Endothelial cell of hepatic sinusoid (primary cell): Measurements from ENCODE around the gene FGD6.
"Not testable (repeated sequence)": the region's sequence is repeated elsewhere in the genome, so short reads cannot be mapped to it uniquely, and the experiment has no call there.

Source experiments
- in situ Hi-C: cut with HindIII; loops from 2 replicates; pipeline ENCODE4 v1.10.0; 2017; ENCODE audit warnings: low sequenced_read_pairs

The FGD6 gene

GRCh38 chr12:95235621-95236020, 18.4 kb upstream of the FGD6 start:
- in situ Hi-C loops = not testable (repeated sequence)

DNA sequence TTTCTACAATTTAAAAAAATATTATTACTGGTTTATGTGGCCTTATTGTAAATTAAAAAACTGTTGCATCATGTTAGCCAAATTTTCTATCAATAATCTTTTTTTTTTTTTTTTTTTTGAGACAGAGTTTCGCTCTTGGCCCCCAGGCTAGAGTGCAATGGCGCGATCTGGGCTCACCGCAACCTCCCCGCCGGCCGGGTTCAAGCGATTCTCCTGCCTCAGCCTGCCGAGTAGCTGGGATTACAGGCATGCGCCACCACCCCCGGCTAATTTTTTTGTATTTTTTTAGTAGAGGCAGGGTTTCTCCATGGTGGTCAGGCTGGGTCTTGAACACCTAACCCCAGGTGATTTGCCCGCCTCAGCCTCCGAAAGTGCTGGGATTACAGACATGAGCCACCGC, 16.9 kb upstream of the FGD6 start:
- in situ Hi-C loops = not testable (repeated sequence)

- in situ Hi-C loops = no loop called here
Observed at GRCh38 chr12:95231190-95231589, 13.9 kb upstream of the FGD6 start.

DNA sequence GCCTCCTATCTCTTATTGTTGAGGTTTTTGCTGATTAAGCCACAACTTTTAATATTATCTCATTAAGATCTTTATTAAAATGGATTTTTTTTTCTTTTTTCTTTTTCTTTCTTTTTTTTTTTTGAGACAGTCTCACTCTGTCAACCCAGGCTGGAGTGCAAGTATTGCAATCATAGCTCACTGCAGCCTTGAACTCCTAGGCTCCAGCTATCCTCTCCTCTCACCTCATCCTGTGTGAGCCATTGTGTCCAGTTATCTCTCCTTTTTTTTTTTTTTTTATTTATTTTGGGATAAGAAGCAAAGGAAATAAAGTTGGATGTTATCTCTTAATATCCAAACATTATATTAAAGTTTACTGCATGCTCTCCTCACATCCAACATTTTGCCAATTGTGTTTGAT, 13.0 kb upstream of the FGD6 start:
- in situ Hi-C loops = no loop called here

GRCh38 chr12:95229636-95230035, 12.4 kb upstream of the FGD6 start:
- in situ Hi-C loops = no loop called here

GRCh38 chr12:95228617-95229016, 11.3 kb upstream of the FGD6 start:
- in situ Hi-C loops = no loop called here

DNA sequence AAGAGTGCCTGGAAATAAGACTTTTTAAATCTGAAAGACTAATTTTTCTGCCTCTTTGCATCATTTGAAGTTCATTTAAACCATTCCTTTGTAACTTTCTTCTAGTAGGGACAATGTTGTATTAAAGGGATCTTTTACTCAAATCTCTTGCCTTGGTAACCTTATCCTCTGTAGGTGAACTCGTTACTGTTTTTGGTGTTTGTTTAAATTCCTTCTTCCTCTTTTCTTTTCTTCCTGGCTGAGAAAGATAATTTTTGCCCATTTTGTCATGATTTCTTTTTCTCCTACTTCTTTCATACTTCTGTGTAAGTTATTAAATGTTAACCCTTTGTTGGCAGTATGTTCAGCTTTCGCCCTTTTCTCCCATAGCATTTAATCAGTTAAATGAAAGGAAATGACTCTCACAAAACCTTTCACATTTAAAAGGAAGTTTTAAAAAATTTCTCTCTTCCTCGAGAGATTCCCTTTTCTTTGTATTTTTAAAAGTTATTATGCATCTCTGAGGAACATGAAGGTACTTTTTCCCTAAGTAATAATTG, 10.6 kb upstream of the FGD6 start:
- in situ Hi-C loops = no loop called here

GRCh38 chr12:95225645-95226212, 8.5 kb upstream of the FGD6 start:
- in situ Hi-C loops = no loop called here

- in situ Hi-C loops = loop anchor here (5.0 kb wide), 1 partner anchor 118 kb away; no protein-coding TSS in a partner anchor
Observed at GRCh38 chr12:95224202-95225170, 7.2 kb upstream of the FGD6 start.

DNA sequence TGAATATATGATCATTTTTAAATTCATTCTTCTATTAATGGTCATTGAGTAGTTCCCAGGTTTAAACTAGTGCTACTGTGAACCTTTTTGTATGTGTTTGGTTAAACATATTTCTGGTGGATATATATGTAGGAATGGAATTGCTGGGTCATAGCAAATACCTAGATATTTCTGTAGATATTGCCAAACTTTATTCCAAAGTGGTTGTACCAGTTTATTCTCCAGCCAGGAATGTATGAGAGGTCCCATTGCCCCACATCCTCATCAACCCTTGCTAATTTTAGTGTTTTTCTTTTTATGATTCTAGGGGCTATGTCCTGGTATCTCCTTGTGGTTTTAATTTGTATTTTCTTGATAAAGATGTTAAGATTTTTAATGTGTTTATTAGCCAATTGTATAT, 3.5 kb upstream of the FGD6 start:
- in situ Hi-C loops = loop anchor here (5.0 kb wide), 1 partner anchor 122 kb away; no protein-coding TSS in a partner anchor

GRCh38 chr12:95220190-95220589, 2.9 kb upstream of the FGD6 start:
- in situ Hi-C loops = loop anchor here (5.0 kb wide), 1 partner anchor 122 kb away; no protein-coding TSS in a partner anchor

- in situ Hi-C loops = no loop called here
Observed at GRCh38 chr12:95218150-95219133, 1.2 kb upstream of the FGD6 start.

GRCh38 chr12:95216711-95217376, 423 bp downstream of the FGD6 start:
- in situ Hi-C loops = no loop called here

DNA sequence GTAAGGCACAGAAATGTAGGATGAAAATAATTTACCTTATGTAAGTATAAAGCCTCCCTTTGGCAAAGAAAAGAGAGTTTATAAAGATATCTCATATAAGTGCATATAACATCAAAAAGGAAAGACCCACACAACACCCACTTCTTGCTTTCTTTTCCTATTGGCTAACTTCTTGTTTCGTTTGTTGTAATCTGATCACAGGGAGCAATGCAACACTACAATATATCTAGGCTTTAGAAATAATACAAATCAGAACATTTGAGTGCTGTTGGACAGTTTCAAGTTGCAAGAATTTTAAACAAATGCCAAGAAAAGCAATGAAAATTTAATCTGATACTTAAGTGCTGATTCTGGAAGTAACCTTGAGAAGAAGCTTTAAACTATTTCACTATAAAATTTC, 1.3 kb downstream of the FGD6 start:
- in situ Hi-C loops = no loop called here

DNA sequence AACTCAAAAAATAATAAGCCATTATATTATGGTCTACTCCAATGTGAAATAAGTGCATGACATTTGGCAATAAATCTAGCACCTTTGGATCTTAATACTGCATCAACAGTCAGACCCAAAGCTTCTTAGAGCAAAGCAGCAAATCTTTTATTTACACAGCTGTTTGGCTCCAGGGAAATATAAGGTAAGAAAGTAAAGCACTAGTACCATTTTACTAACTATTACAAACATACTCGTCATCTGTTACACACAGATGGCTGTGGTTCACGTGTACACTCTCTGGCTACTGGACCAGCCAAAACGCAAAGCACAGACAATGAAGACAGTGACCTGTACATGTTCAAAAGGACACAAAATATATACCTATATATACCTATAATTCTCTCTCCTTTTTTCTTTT, 2.8 kb downstream of the FGD6 start:
- in situ Hi-C loops = no loop called here

DNA sequence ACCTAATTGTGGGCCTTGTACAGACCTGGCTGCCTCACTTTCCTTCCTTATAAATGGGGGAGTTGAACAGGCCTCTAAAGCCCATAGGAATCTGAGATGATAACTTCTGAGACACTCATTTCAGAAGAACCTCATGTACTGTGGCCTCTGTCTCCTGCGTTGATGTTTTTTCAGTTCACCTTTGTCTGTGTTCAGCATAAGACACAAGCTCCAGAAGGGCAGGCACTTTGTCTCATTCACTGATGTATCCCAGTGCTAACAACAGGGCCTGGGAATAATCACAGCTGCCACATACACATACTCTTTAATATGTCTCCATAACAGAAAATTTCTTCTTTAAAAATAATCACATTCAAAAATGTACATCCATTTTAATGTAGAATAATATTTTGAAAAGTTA, 3.3 kb downstream of the FGD6 start:
- in situ Hi-C loops = no loop called here

- in situ Hi-C loops = no loop called here
Observed at GRCh38 chr12:95213119-95213518, 4.1 kb downstream of the FGD6 start.

DNA sequence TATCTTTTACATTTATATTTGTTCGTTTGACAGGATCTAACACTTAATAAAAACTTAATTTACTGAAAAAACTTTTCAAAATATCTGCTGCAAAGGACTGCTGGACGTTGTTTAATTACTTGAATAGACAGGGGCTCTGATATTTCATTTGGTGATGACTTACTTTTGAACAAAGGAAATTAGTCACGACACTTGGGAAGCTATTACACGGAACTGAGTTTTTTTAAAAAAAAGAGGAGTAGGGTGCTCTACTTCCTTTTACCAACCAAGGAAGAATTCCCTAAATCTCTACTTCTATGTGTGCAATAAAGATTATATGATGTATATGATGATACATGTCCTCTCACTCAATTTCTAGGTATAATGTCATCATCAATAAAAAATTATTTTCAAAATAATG, 4.7 kb downstream of the FGD6 start:
- in situ Hi-C loops = no loop called here

DNA sequence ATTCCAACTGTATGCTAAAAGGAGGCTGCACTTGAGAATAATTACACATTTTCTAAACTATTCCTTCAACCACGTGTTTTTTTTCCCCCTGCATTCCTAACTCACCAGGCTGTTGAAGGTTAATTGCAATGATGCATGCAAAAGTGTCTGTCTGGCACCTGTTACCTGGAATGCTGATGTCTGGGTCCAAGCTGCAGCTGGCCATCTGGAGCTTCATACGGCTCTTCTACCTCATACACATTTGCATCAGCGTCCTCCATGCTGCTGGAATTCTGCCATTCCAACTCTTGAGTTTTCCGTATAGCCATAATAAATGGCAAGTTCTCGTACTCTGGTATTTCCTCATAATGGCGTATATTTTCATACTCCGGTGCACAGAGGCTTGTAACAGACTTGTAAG, 8.6 kb downstream of the FGD6 start:
- in situ Hi-C loops = no loop called here

DNA sequence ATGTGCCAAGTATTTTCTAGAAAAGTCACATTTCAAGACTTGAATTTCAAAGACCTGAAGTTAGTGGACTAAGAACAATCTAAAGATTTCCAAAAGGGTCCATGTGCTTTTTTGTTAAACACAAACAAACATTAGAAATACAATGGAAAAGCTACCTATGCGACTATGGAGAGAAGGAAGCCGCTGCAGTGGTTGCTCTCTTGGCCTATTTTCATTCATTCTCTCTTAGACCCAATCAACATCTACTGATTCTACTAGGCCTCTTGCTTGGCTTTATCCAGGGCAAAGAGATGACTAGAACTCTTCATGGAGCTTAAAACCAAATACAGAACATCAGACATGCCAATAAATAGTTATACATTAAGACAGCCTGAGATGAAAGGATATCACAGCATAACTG, 9.9 kb downstream of the FGD6 start:
- in situ Hi-C loops = no loop called here
